Activated effector memory CD4-positive, alpha-beta T cell treated with anti-CD3 and anti-CD28 coated beads, Interleukin-2, amount 50 U/mL, for 16 hours (primary cell): ENCODE measurements around the gene MPPED1.

Source experiments
- DNase-seq: peaks from one replicate; pipeline ENCODE4 v3.0.0-alpha.2; 2020

The MPPED1 gene

DNA sequence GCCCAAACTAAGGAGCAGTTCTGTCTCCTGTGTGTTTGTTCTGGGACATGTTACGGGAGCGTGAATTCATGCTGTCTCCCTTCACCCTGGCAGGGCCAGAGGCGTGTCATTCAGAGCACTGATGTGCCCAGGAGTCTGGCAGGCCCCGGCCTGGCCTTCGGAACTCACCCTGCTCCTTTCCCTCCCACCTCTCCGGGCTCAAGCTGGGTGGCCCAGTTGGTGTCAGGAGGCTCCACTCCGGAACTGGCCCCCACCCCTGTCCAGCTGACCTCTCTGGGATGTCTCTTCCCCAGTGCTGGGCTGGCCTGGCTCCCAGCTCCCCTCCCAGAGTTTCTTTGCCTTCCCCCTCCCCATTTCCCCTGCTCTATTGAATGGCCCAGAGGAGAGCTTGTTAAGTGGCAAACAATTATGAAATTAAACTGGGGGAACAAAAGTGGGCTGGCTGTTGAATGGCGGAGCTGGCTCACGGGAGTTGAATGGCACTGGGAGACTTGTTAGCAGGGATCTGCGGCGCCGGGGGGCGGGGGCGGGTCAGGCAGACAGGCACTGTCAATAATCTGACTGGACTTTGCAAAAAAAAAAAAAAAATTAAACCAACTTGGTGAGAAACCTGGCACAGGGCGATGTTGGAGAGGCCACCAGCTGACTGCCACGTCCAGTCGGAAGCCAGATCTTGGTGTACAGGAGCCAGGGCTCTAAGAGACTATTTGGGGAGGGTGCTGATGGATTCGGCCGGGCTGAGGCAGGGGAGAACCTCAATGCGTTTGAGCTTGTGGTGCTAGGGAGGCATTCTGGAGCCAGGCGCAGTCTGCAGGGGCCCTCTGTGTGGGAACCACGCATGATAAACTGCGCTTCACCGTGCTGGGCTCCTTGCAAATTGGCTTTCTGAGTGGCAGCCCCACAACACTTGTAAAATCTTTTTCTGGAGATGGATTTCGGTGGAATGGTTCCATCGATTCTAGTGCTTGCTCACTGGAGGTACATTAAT, 1.3 kb downstream of the MPPED1 start:
- DNase-seq, result no peak

DNA sequence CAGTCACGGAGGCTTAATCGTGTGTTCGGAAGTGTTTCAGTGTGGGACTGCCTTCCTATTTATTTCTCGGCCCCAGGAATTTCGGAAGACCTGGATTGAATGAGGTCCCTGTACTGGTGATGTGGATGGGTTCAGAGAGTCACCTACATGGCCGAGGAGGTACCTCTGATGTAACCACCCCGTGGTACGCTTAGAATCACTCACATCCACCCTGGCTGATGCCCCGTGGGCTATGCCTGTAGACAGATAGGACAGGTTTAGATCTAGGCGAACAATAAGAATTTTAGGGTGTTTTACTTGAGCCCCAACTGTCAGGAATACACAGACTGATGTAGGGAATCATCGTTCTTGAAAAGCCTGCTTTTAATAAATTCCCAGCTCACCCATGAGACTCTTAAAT, 2.0 kb downstream of the MPPED1 start:
- DNase-seq, result no peak

DNA sequence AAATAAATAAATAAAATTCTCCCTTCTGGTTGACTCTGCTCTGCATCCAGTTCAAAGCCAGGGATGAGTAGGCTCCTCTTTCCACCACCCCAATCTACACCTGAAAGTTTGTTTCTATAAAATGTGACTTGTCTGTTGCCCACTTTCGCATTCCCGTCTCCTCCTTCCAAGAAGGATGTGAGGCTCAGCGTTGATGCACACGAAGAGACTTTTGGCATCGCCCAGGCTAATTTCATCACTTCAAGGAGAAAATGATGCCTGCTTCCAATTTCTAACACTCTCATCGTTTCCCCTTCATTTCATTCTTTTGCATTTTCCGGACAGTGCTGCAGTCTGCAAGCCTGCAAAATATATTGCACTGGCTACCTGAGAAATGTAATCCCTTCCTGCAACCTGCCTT, 3.9 kb downstream of the MPPED1 start:
- DNase-seq, result no peak

DNA sequence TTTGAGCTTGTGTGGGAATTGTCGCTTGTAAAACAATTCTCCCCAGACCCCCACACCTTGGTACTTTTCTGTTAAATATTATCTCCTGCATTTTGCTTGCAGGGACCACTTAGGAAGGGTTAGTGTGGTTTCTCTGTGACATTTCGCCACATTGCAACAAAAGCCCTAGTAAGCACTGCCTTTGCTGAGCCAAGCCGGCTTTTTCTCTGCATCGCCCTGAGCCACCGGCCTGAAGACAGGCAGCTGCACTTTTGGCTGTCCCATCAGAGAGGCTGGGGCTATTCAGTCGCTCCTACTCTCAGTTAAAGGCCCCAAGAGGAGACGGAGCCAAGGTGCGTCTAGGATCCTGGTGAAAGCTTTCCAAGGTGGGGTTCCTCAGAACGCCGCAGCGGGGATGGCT, 5.7 kb downstream of the MPPED1 start:
- no peak for DNase-seq

DNA sequence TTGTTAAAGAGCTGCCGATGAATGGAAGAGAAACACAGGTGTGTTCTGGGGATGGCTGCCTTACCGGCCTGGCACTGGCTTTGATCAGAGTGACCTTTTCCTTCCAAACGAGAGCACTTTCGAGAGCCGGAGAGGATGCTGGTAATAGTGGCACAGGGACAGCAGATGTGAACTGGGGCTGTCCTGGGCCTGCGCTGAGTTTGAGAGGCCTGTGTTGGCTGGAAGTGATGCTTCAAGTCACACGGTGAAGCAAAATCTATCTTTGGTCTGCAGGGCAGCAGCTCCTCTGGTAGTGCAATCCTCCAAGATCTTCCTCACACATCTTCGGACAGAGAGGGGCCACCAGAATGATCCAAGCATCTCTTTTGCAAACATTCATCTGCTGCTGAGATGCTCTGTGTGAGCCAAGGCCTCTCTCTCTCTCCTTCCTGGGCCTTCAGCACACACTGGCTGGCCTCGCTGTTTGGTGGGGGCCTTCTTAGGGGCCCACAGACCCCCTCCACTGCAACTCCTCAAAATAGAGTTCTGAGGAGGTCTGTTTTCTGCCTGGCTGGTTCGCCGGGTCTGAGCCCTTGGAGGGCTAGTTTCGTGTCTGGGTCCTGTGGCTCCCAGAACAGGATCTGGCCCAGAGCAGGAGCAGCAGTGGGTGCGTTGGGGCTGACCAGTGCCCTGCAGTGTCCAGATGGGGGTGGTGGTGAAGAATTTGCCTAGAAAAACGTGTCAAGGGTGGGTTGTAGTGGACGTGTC, 6.4 kb downstream of the MPPED1 start:
- DNase-seq, result no peak

DNA sequence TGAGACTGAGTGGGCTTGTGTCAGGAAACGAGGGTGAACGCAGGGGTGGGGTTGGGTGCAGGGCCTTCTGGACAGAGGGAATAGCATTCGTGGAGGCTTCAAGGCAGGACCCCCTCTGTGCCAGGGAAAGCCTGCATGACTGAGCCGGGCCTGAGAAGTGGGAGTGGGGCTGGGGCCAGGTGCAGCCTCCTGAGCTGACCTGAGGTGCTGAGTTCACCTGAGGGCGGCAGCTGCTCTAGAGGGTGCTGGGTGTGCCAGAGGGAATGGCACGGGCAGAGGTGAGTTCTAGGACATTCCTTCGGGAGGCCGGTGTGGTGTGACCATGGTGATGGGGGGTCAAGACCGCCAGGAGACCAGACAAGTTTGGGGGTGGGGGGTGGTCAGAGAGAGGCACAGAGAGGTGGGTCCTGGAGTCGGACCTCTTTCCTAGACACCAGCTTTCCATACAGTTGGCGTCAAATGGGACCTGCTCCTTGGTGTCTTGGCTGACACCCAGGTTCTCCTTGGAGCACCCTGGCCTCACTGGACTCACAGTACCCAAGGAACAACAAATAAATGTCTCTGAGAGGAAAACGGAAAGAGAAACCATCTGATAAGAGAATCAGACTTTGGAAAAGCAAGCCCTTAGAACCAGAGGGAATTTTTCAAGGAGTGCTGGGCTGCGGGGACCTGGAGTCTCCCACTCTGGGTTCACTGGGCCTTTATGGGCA, 7.7 kb downstream of the MPPED1 start:
- DNase-seq, result no peak

DNA sequence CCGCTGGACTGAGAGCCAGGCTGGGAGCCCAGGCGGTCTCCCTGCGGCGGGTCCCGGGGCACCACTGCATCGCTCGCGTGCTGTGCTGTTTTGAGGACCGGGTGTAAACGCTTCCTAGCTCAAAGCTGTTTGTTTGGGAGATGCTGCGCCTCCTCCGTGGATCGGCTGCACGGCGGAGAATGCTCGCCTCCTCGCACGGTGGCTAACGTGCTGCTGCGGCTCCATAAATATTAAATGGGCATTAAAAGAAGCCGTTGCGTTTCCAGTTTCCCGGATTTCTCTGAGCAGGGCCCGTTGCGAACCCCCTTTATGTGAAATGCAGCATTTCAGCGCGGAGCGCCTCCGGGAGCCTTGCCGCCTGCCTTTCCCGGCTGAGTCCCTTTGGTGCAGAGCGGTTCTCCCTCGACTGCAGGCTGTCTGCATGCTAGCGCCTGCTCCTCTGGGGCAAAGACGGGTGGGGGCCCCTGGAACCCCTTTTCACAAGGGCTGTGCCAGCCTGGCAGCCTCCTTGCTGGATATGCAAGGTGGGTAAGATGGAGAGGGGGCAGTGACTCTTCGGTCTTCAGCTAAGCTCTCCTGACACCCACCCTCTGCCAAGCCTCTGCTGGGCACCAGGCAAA, 9.3 kb downstream of the MPPED1 start:
- no peak for DNase-seq

DNA sequence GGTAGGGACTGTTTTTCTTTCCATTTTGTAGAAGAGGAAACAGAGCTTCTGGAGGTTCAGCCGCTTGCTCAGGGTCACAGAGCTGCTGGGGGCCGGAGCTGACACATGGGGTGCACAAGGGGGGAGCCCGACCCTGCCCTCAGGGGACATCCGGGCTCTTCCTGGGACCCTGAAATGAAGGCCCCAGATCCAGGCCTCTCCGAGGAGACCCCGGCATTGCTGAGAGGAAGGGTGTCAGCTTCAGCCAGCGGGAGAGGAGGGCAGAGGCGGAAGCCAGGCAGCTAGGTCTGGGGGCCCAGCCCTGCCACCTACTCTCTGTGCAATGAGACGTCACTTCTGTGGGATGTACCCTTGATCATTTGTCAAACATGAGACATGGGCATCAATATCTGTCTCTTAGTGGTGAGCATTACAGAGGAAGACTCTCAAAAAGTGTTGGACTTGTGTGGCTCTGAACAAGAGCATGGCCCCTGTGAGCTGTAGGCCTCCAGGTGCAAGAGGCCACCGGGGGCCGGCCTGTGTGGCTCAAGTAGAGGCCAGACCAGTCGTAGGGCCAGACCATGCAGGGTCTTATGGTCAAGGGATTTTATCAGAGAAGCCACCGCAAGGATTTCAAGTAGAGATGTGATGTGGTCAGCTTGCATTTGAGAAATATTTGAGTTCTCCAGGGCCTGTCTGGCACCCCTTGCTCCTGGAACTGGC, 10.3 kb downstream of the MPPED1 start:
- DNase-seq, result no peak

DNA sequence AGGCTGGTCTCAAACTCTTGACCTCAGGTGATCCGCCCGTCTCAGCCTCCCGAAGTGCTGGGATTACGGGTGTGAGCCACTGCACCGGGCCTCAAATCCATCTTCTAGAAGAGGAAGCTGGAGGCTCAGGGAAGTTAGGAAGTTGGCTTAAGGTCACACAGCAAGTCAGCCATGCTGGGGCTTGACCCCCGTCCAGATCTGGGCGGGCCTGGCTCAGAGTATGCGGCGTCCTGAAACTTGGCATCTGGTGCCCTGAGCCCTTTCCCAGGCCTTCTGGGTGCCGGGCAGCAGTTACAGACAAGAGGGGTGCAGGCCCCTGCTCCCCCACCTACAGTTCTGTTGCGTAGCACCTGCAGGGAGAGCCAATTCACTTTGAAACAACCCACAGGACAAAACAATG, 11.2 kb downstream of the MPPED1 start:
- DNase-seq, result no peak

DNA sequence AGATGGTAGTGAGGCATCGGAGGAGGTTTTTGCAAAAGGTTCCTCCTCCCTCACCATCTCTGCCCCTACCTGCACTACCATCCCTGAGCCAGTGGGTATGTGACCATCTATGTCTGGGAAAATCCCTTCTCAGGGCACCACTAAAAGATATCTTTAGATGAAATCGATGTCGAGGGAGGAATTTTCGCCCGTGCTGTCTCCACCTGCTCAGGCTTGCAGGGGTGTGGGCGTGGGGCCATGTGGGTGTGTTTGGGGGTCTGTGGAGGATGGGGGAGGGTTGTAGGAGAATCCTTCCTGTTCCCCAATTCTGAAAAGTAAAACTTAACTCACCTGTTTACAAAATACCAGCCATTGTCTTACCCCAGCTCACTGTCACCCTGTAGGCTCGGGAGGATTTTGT, 12.4 kb downstream of the MPPED1 start:
- no peak for DNase-seq

DNA sequence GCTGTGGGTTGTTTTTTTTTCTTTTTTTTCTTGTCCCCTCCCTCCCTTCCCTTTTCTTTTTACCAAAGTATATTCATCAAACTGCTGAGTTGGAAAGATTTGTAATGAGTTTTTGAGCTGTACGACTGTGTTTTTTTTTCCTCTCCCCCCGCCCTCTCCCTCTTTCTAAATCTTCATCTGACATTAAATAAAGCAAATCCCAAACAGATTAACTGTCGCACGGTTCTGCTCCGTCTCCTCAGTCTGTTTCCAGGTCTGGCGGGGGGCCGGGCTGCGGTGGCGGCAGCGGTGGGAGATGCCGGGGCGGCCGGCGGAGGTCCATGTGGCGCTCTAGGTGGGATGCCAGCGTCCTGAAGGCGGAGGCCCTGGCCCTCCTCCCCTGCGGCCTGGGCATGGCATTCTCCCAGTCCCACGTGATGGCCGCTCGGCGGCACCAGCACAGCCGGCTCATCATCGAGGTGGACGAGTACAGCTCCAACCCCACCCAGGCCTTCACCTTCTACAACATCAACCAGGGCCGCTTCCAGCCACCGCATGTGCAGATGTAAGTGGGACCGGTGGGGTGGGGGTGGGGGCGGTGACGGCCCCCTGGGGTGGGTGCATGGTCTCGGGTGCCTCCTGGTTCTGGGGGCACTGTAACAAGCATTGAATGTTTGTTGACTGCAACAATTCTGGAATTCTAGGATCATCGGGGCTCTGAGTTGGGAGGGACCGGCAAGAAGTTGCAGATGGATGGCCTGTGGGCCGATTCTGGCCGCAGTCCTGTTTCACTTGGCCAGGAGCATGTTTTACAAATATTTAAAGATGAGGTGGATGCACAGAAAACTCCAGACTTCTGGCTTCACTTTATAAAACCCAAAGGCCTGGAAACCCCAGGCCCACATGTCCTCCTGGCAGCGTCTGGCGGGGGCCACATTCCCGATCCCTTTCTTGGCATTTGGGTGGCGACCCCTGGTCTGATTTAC, 13.1 kb downstream of the MPPED1 start:
- DNase-seq, result no peak

DNA sequence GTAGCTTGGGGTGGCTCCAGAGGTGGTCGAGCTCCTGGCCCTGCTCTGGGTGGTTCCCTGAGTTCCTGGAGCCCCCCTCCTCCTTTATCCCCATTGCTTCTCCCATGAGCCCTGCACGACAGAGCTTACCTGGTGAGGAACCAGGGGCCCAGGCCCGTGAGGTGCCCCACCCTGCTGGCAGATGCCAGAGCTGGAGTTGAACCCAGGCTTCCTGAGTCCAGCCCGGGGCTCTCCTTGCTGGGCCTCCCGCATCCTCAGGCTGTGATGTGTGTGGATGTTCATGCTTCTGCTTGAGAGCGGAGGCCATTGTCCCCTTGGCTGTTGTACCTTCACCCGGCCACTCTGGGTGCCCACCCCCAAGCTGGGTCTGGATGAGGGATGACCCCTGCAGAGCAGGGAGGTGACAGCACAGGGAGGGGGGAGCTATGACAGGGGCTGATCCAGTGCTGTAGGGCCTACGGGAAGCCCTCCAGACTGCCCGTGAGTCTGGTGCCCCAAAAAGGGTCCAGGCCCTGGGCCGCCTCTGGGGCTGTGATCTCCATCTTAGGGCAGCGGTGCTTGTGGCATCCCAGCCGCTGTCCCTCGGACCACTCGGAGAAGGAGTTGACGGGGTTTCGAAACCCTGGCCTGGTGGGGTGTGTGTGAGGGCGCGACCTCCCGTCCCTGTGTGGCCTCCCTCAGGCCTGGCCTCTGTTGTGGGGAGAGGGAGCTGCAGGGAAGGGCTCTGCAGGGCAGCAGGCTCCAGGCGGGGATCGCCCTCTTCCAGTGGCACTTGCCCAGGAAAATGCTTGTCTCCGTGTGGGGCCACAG, 14.4 kb downstream of the MPPED1 start:
- DNase-seq, result no peak

DNA sequence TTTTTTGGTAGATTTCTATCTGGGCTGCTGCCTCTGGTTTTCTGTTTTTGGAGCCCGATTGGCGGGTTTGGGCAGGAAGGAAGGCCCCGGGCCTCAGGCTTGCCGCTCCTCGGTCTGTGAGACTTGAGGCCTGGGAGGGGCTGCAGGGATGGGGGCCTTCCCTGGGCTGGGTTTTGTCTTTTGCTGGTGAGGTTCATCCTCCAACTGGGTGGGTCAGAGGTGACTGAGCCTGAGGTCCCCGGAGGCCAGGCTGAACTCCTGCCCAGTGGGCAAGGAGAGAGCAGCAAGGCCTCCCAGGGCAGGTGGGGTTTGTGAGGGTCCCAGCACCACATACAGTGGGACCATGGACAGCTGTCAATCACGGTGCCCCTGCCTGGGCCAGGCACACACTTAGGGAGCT, 15.0 kb downstream of the MPPED1 start:
- DNase-seq, result no peak

DNA sequence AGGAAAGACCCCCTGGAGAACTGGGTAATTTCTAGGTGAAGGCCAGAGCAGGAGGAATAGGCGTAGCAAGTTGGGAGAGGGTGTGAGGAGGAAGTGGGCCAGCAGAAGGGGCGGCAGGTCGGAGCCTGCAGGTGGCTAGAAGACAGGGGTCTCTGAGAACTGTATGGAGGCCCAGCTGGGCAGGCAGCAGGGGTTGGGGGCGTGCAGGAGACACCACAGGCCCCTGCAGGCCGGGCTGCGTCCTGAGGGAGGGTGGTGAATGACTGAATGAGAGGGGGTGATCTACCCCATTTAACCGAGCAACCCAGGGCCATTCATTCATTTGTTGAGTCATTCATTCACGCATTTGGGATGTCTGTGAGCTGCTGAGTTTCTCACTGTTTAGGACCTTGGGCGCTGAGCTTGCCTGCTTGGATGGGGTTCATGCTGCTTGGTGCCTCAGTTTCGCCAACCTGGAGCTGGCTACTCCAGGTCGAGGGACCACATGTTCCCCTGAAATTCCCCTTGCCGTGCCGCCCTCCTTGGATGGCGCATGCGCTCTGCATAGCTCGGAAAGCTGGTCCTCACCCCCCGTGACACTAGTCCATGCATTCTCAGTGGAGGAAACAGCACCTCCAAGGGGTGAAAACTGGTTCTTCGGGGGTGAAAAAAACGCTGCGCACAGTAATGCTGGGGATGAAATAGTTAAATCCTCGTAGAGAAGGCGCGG, 15.6 kb downstream of the MPPED1 start:
- DNase-seq, result no peak

DNA sequence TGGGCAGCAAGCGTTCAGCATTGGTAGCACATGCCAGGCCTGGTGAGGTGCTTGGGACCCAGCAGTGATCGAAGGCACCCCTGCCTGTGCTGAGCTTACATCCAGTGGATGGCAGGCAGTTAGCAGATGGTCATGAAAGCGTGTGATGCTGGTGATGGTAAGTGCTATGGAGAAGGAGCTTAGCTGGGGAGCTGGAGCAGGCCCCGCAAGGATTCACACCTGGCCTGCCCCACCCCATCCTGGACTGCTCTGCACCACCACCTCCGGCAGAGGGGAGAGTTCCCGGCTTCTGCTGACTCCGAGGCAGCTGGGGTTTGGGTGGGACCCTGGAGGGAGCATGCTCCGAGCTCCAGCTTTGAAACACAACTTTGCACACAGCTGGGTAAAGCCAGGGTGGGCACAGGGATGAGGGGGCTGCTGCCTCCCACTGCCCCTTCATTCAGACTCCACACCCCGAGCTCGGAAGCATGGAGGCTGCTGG, 16.2 kb downstream of the MPPED1 start:
- no peak for DNase-seq

DNA sequence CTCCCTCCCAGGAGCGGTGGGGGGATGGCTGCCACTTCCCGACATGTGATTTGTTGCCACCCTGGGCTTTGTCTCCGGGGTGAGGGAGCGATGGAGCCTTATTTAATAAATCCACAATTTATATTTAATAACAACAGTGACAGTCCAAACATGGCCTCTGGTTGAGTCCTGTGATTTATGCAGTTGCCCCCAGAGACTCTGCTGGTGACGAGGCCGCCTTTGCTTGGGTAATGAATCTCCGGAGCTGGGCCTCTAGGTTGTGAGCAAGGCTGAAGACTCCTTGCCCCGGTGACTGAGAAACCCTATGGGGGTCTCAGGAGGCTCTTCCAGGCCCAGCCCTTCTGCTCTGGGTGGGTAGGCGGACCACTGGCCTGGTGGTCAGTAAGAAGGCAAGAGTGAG, 16.7 kb downstream of the MPPED1 start:
- no peak for DNase-seq

DNA sequence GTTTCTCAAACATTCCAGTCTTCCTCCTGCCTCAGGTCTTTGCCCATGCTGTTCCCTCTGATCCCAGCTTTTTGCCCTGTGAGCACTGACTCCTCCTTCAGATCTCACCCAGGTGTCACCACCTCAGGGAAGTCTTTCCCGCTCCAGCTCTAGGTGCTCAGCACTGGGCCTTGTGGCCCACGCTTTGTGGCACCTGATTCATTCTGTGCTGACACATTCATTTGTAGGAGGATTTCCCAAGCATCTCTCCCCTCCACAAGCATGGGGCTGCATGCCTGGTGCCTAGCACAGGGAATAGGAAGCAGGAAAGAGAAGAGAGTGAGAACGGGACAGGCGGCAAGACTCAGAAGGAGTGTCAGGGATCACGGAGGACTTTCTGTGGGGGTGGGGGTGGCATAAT, 17.6 kb downstream of the MPPED1 start:
- DNase-seq, result no peak

DNA sequence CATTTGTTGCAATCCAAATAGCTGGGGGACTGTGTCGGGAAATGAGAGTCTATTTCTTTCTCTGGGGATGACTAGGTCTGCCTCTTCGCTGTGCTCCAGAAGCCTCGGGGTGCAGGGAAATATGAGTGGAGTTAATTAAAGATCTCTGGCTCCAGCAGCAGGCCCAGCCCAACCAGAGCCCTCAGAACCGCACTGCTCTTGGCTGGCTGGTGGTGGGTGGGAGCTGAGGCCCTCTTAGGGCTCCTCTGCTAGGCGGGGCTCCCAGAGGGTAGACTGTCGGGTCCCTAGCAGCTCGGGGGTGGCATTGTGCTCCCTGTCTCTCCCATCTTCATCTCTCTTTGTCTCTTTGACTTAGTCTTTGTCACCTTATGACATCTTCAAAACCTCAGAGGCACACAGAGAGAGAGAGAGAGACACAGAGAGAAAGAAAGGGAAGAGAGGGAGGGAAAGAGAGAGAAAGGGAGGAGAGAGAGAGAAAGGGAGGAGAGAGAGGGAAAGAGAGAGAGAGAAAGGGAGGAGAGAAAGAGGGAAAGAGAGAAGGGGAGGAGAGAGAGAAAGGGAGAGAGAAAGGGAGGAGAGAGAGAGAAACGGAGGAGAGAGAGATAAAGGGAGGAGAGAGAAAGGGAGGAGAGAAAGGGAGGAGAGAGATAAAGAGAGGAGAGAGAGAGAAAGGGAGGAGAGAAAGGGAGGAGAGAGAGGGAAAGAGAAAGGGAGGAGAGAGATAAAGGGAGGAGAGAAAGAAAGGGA, 20.2 kb downstream of the MPPED1 start:
- no peak for DNase-seq
